GM19467 (cell line): Measurements from ENCODE around the gene TEX47.

Source experiments
- ATAC-seq: cut with Tn5 transposase; IDR thresholded peaks from one replicate; pipeline ENCODE4 v1.9.1; 2021; ENCODE audit warnings: mild to moderate bottlenecking, moderate library complexity; ENCODE audit not compliant: unreplicated experiment

Gene TEX47

DNA sequence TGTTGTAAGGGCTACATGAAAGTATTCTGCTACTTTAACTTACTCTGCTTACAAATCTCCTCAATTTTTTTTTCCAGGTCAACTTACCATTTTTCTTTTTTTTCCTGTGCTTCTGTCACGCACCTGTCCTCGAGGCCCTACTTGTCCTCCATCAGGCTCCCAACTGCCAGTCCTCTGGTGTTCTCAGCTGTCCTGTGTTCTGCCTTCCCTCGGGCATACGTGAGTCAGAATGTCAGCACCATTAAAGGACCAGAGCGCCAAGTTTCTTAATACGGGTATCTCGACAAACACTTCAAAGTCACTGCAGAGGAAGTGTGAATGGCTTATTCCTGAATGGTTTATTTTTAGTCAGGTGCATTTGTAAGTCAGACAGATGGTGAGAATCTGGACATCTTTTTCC lies at the start of gene TEX47:
TEX47 (minus strand) TSS at position 185 of the 400 bp plus-strand sequence. CDS start 795 bp downstream, outside the sequence.
- ATAC-seq, result no peak

DNA sequence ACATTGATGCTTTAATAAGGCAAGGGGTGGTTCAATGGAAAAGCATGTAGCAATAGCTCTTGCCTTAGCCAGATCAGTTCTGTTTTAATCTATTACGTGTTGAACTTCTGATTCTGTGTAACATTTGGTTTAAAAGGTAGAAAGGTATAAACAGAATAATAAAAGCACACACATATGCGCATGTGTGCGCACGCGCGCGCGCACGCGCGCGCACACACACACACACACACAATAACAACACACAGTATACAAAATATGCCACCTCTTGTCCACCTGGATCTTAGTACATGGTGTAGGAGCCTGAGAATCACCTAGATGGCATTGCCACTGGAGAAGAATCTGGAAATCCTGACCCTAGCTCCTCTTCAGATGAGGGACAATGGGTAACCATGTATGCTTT lies 49.6 kb upstream of the TEX47 start:
- ATAC-seq, result no peak

DNA sequence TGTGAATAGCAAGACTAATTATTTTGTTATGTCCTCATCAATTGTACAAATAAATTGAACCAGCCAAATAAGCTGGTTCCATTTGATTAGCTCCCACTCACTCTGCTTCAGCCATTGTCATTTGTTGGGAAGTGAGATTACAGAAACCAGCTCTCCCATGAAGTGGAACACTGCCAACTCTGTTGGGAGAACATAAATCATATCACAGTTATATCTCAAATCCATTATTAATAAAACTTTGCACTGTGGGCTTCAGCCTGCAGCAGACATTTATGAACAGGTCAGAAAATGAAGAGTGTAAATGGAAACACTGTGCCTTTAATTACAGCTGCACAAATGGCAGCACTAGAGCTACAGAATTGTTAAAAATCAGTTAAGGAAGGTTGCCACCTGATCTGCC lies 46.7 kb upstream of the TEX47 start:
- ATAC-seq, result no peak

DNA sequence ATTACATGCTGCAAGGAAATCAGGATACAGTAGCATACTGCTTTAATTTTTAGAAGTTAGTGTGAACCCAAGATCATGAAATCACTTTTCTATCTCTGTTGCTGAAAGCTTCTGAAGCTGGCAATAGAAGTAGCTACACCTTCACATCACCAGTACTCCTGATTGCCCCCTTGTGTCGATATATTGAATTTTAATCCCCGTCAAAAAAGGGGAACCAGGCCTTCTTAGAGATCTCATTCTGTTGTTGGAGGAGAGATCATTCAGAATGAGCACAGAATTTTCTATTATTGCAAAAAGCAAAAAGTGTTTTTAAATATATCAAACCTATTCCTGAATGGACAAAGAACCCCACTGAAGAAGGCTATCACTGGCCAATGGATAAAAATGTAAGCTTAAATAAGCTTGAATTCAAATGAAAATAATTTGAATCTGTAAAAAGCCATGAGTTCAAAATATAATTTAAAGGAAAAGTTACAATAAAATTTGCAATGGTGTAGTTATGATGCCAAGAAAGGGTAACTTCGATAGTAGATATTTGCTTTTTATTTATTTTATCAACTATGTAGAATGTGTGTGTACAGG lies 39.7 kb upstream of the TEX47 start:
- ATAC-seq, result peak; percentile 94

DNA sequence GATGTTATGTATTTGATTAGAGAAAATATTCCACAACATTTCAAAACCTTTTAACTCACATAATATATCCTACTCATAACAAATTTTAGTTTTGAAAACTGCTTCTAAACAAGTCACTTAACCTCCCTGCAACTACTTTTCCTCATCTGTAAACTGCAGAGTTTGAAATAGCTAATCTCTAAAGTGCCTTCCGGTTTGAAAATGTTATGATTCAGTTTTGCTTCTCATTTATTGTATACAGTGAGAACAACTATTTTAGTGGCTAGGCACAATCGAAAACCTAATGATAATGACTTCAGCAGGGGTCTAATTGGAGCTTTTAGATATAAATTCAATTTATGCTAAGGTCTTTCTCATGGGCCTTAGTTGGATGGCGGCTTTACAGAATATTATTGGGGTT lies 30.7 kb upstream of the TEX47 start:
- ATAC-seq, result no peak

DNA sequence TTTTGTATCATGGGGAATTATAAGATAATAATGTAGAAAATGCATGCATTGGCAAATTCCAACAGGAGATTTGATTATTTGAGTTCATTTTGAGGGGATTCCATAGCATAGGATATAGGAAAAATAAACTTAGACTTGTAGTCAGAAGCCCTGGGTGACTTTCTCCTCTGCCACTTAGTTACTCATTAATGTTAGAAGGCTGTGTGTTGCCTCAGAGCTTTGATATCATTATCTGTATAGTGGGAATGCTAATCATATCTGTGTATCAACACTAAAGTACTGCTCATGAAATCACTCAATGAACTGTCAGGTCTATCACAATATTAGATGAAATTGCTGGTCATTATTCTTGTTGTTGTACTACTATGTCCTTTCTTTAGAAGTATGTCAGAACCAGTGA lies 23.0 kb upstream of the TEX47 start:
- no peak for ATAC-seq

DNA sequence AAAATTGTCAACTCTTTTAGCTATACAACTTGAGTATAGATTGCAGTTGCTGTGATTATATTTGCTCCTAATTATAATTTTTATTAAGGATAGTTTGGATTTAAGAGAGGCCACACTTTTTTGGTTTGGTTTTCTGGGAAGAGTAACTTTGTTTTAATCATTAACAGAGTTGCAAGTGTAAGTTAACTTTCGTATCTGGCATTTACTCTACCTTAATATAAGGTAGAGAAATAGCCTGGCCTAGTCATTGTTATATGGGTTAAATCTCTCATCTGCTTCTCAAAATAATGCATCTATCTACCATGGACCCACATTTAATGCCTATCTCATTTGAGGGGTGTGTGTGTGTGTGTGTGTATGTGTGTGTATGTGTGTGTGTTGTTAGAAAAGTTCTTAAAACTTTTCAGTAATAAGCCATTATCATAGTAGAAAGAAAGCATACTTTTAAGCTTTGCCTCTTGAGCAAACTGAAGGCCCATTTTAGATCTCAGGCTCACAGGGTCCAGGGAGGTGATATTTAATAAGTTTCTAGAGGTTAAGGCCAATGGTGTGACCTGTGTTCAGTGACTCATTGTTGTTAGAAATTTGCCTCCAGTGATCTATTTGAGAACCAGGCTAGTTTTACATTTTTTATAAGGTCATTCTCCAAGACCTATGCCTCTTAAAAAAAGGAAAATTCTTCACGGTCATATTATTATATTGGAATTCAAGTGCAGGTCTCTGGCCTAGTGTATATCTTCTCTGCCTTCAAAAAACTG lies 10.9 kb upstream of the TEX47 start:
- ATAC-seq, result no peak

DNA sequence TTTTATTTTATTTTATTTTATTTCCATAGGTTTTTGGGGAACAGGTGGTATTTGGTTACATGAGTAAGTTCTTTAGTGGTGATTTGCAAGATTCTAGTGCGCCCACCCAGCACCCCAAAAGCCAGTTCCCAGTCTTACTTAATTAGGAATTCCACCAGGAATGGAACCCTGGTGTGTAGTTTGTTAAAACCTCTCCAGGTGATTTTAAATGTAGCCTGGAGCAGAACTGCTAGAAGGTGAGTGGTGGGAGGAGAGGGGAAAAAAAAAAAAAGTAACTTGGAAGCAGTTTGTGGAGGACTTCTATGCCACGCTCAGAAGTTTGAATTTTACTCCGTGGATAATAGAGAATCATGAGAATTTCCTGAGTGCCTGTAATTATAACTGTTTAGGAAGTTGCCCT lies 5.5 kb upstream of the TEX47 start:
- ATAC-seq, result no peak

DNA sequence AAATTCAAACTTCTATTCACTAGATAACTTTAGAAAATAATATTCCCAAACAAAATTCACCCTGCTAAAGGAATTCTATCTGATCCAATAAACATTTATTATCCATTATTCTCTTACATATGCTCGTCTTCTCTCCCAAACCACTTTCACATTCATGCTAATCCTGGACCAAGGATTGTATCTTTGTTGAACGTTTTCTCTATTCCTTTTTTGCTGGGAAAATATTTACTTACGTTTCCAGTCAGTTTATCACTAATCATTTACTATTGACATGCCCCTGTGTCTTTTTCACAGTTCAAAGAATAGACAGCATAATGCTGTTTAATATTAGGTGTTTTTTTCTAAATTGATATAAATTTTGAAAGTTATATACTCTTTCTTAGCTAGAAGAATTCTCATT lies 3.2 kb downstream of the TEX47 start:
- ATAC-seq, result no peak

DNA sequence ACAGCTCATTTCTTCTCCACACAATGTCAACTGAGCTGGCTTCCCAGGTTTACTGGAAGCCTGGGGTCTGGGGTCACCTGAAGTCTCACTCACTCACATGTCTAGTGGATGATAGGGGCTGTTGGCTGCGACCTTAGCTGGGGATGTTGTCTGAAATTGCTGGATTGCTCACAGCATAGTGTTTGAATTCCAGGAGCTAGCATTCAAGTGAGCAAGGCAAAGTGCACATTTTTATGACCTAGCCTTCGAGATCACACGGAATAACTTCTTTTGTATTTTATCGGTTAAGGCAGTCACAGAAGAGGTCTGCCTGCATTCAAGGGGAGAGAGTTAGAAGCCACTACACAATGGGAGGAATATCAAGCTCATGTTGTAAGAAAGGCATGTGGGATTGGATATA lies 3.6 kb downstream of the TEX47 start:
- ATAC-seq, result no peak

DNA sequence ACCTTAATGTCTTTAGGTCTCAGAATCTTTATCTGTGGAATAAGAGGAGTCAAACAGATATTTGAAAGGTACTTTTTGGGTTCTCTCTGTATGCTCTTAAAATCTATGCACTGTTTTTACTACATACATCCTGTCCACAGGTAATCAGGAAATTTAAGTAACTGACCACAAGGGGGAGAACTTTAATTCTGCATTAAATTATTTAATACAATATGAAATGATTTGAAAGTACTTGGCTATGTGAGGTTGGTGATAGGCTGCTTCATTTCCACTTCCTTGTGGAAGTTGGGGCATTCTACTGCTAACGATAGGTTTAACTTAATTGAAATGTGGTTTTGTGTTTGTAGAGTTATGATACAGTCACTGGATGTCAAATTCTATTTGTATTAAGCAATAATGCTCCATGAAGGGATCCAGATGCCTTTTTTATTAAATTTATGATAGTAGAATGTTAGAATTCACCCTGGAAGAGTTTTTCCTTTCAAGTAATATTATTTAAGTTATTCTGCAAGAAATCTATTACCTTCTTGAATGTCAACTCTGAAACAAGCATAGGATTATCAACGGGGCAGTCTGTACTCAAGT lies 6.0 kb downstream of the TEX47 start:
- no peak for ATAC-seq

DNA sequence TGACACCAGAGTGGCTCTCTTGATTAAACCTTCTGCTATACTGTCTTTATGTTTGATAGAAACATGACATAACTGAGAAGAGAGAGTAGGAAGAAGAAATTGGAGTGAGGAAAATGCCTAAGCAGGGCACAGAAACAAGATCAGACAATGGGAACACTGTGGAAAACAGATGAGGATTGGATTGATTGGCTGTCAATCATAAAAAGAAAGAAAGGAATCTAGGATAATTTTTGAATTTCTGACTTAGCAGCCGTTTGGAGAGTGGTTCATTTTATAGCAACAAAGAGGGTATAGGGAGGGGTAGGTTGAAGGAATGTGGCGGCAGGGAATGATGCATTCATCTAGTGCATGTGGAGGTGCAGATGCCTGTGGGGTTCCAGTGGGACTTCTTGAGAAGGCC lies 7.8 kb downstream of the TEX47 start:
- no peak for ATAC-seq

DNA sequence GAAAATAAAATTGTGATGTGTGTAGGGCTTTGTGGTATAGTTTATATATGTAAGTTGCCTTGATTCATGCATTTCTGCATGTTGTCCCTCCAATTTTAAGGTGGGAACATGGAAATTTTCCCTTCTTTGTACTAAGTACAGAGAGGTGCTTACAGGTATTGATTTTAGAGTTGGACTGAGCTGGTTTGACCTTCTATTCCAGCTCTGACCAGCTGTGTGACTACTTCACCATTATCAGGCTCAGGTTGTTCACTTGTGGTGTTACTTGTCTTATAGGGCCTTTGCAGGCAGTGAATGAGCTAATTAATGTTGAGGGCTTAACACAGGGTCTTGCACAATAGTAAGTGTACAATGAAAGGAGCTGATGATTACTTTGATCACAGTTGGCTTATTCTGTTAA lies 19.7 kb downstream of the TEX47 start:
- ATAC-seq, result no peak

DNA sequence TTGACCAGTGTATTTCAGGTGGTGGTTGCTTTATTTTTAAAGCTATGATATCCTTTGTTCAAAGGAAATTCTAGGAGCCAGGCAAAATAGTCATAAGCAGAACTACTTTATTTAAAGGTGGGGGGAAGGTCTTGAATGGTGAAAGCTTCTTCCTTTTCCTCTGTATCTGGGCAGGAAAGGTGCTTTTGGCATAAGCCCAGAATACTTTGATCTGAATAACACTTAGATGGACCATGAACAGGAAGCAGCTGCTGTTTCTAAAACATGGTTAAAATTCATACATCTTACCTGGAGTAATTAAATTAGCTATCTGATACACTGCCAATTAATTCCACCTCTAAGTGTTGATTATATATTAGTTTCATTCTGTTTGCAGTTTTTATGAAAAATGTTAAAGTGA lies 22.8 kb downstream of the TEX47 start:
- ATAC-seq, result no peak

DNA sequence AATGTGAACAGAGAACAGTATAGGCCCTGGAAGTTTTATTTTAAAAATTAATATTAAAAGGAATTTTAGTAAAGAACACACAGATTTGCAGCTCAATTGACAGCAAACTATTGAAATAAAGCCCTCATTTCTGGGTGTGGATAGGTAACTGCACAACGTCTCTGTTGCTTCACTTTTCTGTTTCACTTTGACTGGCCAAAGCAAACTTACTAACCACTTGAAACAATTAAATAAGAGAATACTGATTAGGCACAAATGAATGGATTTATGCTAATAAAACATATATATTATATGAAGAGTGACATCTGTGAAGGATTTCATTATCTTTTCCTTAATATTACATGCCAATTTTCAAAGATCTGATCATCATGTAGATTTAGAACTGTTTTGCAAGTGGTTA lies 24.1 kb downstream of the TEX47 start:
- no peak for ATAC-seq

DNA sequence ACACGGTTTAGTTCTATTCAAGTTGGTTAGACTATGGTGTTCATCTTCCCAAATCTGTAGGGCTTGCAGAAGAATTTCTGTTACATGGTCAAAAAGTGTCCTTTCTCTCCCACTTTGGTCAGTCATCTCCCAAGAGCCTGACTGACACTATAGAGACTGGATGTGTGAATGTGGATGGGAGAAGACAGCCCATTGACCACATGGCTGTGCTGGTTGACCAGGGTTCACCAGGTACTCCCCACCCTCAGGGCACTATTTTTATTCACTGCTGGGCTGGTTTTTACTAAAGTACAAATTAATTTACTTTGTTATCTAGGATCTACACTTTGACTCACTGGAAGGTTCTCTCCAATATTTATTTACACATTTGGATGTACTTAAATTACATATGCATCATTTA lies 33.8 kb downstream of the TEX47 start:
- no peak for ATAC-seq

DNA sequence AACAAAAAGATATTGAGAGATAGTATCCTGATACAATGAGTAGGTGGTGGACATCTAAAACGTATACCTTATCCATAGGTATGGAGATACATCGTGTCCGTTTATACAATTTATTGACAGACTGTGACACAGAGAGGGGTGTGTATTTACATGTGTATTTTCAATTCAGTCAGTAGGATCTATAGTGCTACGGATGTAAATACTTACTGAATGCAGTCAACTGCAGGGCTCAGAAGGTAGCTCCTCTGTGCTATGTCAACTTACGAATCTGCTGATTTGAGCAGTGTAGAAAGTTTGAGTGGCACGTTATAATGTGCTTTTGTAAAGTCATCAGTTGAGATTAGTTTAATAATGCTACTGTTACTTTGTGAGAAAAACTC lies 35.4 kb downstream of the TEX47 start:
- no peak for ATAC-seq

DNA sequence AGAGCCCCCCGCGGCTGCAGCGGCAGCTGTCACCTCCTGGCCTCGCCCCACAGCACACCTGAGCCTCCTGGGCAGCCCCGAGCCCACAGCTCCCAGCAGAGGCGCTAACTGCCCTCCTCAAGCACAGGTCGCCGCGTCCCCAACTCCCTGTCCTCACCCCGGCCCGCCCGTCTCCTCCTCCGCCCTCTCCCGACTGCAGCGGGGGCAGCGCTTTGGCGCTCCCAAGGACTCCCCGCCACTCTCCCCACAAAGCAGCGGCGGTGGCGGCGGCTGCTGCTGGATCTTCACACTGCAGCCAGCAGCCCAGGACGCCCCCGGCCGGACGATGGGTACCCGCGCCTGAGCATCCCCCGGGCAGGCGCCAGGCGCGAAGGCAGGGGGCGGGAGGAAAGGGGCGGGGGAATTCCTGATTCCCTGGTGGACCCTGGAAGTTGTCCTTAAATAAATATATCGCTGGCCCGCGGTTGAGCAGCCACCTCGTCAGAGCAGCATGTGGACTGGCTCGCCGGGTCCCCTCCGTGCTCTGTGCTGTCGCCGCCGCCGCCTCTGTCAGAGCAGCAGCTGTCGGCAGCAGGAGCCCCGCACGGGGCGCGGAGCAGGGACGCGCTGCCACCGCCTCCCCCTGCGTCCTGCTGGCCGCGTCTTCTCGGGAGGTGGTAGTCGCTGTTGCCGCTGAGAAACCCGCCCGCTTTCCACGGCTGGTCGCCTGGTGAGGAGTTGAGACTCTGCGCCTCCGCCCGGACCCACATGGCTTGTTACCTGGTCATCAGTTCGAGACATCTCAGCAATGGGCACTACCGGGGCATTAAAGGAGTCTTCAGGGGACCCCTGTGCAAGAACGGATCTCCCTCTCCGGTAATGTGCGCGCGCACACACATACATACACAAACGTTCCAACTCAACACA lies 36.1 kb downstream of the TEX47 start, which contains the start of gene ZNF804B:
ZNF804B (plus strand) TSS at position 471 of the 906 bp plus-strand sequence; CDS start at position 748, 277 bp downstream.
- ATAC-seq, result no peak

DNA sequence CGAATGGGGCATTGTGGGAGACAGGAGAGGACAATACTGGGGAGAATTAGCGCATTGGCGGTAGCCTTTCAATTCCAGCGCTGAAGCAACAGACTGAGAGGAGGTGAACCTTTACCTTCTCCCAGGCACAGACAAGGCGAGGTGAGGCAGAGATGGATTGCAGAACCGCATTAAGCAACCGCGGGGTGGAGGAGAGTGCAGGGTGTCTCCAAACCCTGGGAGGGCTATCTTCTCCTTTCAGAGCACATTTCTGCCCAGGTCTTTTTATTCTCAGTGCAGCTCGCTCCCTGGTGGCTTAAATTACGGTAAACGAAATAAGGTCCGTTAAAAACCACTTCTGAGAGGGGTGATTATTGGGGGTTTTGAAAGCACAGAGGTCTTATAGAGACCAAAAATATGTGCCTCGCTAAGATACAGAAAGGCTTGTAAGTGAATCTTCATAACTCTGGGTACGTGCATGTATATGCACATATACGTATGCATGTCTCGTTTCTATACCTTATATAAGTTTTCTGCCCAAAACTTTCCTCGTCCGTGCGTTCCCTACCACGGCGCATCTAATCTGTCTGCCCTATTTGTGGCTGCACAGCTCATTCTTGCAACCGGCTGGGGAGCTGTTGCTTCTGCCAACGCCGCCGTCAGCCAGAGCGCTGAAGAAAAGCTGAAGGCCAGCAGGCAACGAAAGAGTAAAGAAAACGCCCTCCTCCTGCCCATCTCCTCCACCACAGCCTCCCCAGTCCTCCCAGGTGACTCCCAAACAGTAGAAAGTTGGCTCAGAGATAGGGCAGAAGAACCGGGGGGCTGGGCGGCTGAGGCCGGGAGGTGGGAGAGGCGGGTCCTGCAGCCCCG lies 36.9 kb downstream of the TEX47 start:
- ATAC-seq, result no peak

DNA sequence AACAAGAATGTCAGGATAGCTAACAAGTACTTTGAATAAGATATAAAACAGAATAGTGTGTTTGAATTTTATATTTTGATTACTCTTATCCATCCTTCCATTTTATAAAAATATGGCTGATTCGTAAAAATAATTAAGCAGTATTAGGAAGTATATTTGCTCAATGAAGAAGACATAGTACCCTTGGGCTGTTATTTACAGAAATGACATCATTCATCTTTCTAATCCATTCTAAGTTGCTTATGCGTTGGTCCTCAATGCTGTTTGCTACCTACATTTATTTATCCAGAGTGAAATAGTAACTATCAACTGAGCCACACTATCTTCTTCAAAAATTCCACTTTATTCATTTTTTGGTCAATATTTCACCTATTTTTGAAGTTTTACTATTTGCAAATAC lies 38.2 kb downstream of the TEX47 start:
- no peak for ATAC-seq
